Gastroesophageal sphincter (tissue), 3 donors: Measurements from ENCODE around the gene NSUN6.

Experiments used
- POLR2AphosphoS5 ChIP-seq: sonication (generic); formaldehyde crosslinking; IDR thresholded peaks from one replicate; pipeline ENCODE4 v1.6.1; 2017; ENCODE audit warnings: antibody characterized with exemption
- TF ChIP-seq, protein P1 (sequence below), 4 experiments: fragments of 200-600 bp in 2 of 4; fragments of 450-650 bp in 2 of 4; sonication (generic) in 1 of 4; IDR thresholded peaks; one replicate each; pipeline ENCODE4 v1.5.1; 2017 to 2019; ENCODE audit warnings: antibody characterized with exemption in 4 of 4, mild to moderate bottlenecking in 2 of 4, moderate library complexity in 2 of 4

DNA sequence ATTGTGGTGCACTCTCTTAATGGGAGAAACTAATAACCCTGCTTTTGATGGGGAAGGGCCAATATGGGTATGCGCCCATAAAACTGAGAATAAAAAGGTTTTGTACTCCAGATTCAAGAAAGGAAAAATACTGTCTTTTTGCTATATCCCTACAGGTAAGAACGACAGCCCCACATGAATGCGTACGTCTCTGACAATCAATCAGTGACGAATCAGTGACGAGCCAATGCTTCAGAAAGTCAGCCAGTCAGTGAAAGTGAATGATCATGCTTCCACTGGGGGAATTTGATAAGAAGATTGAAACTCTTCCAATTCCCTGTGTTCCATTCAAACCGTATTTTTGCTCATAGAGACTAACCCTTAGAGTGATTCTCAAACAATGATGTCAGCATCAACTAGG is 34.2 kb upstream of the NSUN6 start:
- TF ChIP-seq, protein P1, sequence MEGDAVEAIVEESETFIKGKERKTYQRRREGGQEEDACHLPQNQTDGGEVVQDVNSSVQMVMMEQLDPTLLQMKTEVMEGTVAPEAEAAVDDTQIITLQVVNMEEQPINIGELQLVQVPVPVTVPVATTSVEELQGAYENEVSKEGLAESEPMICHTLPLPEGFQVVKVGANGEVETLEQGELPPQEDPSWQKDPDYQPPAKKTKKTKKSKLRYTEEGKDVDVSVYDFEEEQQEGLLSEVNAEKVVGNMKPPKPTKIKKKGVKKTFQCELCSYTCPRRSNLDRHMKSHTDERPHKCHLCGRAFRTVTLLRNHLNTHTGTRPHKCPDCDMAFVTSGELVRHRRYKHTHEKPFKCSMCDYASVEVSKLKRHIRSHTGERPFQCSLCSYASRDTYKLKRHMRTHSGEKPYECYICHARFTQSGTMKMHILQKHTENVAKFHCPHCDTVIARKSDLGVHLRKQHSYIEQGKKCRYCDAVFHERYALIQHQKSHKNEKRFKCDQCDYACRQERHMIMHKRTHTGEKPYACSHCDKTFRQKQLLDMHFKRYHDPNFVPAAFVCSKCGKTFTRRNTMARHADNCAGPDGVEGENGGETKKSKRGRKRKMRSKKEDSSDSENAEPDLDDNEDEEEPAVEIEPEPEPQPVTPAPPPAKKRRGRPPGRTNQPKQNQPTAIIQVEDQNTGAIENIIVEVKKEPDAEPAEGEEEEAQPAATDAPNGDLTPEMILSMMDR (IDR thresholded peaks at IDR 0.05), result no peak
- TF ChIP-seq POLR2AphosphoS5, result no peak
